Stimulated activated CD4-positive, alpha-beta T cell treated with anti-CD3 and anti-CD28 coated beads, Interleukin-2, amount 100 ng/mL, for 4 hours (primary cell): ENCODE data around the gene ZFHX2.
A peak's percentile ranks its signal among the peaks of the same experiment; 100 is the strongest.
"Not testable (repeated sequence)": the region's sequence is repeated elsewhere in the genome, so short reads cannot be mapped to it uniquely, and the experiment has no call there.

Source experiments
- DNase-seq: peaks from one replicate; pipeline ENCODE4 v3.0.0-alpha.2; 2020; ENCODE audit warnings: low read depth

The ZFHX2 gene

DNA sequence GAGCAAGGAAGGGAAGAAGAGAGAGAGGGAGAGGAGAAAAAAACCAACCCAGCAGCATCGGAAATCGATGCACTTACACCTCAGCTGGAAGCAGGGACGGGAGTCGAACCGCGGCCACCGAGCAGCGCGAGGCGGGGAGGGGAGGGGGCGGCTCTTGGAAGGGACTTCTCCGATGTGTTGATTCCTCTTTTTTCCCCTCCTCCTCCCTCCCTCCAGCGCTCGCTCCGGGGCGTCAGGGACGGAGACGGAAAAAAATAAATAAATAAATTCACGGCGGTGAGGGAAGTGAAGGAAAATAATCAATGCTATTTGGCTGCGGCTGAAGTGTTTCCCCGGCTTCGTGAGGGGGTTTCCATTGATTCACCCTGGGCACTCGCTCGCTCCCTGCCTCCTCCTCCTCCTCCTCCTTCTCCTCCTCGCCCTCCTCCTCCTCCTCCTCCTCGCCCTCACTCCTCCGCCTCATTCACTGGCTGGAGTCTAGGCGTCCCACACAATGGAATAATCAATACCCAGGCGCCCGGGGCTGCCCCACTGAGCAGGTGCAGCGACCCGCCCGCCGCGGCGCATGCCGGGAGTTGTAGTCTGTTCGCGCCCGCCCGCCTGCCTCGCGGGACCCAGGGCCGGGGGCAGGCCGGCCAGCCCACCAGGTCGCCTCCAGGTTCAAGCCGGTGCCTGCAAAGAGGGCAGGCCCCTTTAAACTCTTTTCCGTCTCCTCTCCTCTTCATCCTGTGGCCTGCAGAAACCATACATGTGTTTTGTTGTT lies at the start of gene ZFHX2:
Gene ZFHX2, minus strand, starts transcription at position 500 of the 763 bp plus-strand sequence. CDS start 16,440 bp downstream, outside the sequence.
- DNase-seq: peak; percentile 85

- DNase-seq: no peak
Observed at GRCh38 chr14:23600806-23601205, 49.2 kb upstream of the ZFHX2 start.

DNA sequence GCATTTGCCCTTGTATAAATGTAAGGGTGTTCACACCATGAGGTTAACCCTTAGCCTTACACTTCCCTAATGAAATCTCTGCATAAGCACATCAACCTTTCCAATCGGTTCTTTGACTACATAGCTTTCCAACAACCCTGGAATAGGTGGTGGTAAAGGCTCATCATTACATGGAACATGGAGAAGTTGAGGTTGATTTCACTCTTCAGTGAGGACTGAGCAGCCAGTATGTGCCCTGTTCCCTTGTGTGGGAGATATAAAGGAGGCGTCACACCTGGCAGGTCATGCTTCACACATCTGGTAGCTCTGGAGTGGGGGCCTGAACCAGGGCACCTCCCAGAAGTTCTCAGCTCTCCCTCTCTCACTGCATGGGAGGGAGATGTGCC lies 48.8 kb upstream of the ZFHX2 start:
- DNase-seq: no peak

- DNase-seq: not testable (repeated sequence)
Observed at GRCh38 chr14:23594191-23594590, 42.6 kb upstream of the ZFHX2 start.

- DNase-seq: no peak
Observed at GRCh38 chr14:23590198-23590597, 38.6 kb upstream of the ZFHX2 start.

DNA sequence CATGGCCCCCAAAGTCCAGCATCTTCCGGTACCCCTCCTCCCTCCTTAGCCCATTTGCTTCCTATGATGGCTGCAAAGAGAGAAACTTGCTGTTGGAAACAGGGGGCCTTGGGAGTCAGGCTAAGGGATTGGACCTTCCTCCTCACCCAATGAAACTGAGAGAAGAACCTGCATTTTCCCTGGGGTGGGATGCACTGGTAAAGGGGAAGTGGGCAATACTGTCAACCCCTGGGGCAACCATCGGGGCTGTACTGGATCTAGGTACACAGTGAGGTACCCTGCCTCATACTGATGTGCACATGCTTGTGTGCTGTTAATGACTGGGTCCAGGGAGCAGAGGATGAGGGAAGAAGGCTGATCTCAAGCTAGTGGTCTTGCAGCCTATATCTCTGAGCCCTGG lies 38.0 kb upstream of the ZFHX2 start:
- DNase-seq: no peak

GRCh38 chr14:23588884-23589598 lies 37.5 kb upstream of the ZFHX2 start:
- peak; percentile 44 for DNase-seq

GRCh38 chr14:23584527-23585203 lies 33.1 kb upstream of the ZFHX2 start:
- DNase-seq: not testable (repeated sequence)

- not testable (repeated sequence) for DNase-seq
Observed at GRCh38 chr14:23583761-23584526, 32.4 kb upstream of the ZFHX2 start.

DNA sequence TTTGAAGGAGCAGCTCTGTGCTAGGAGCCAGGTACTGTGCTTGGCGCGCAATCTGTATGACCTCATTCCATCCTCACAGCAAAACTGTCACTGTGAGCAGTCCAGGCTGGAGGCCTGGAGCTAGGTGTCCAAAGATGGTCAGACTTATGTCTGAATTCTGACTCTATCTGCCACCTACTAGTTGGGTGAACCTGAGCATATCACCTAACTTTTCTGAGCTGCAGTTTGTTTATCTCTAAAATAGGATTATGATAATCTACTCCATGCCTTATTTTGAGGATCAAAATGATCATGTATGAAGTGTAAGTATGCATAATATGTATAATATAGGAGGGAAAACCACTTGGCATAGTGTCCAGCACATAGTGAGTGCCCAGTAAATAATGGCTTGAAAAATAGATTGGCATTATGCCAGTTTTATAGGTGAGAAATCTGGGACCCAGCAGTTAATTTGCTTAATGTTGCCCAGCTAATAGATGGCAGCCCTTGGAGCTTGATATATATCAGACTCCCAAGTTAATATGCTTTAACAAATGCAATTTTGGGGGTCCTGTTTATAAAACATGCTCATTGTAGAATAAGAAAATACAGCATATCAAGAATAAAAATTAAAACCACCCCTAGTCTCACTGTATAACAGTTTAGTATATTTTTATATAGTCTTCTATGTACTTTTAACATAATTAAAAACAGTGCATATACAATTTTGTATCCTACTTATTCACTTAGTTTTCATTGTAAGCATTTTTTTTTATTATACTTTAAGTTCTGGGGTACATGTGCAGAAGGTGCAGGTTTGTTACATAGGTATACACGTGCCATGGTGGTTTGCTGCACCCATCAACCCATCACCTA lies 31.6 kb upstream of the ZFHX2 start:
- no peak for DNase-seq

GRCh38 chr14:23580948-23581281 lies 29.4 kb upstream of the ZFHX2 start:
- no peak for DNase-seq

DNA sequence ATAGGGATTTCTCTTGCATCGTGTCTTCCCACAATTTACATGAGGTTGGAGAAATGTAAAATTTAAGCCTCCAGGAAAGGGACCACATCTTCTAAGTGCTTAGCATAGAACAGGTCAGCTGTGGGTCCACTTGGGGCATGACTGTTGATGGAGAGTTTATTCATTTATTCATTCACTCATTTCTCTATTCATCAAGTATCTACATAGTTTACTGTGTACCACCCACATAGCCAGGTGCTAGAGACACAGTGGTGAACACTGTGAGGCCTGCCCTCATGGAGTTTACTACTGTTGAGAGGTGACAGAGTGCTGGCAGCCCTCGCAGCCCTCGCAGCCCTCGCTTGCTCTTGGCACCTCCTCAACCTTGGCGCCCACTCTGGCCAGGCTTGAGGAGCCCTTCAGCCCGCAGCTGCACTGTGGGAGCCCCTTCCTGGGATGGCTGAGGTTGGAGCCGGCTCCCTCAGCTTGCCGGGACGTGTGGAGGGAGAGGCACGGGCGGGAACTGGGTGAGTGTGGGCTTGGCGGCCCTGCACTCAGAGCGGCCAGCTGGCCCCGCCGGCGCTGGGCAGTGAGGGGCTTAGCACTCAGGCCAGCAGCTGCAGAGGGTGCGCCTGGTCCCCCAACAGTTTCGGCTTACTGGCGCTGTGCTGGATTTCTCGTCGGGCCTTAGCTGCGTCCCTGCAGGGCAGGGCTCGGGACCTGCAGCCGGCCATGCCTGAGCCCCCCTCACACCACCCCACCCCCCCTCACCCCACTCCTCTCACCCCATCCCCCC lies 28.8 kb upstream of the ZFHX2 start:
- DNase-seq: no peak

- DNase-seq: no peak
Observed at GRCh38 chr14:23579739-23580138, 28.2 kb upstream of the ZFHX2 start.

DNA sequence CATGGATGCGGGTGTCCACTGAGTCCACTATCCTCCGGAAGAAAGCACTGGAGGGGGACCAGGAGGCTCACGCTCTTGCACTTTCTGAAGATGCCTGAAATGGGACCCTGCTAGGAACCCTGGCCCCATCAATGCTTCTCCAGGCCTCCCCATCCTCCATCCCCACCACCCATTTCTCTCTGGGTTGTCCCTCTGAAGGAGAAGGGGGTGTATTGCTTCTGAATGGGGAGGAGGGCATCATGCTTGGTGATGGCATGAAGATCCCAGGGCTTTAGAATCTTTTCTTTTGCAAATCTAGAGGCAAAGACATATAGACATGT lies 27.7 kb upstream of the ZFHX2 start:
- DNase-seq: no peak

DNA sequence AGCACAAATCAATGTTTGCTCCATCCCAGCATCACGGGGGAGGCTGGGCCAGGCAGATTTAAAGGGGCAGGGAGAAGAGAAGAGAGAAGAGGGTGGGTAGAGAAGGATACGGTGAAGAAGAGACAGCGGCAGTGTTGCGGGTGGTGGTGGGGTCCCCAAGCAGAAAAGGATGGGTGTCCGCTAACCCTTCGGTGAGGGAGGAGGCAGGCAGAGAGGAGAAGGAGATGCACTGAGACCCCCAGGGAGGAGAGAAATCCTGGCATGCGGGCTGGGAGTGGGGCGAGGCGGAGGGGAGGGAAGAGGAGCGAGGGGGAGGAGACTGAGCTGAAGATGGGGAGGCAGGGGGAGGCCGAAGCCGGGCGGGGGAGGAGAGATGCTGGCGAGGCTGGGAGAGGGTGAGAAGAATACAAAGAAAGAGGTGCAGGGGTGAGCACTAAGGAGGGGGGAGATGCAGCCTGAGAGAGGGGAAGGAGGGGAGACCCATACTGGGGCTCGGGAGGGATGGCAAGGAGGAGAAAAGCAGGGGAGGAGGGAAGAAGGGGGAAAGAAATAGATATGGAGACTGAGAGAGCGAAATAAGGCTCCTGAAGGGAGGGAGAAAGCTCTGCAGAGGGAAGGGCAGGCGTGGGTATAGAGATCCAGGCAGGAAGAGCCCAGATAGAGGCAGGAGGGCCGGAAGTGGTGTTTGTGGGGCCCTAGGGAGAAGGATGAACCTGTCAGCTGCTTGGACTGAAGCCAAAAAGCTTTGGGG lies 27.2 kb upstream of the ZFHX2 start, which contains the start of gene JPH4:
Gene JPH4, minus strand, starts transcription at position 231 of the 751 bp plus-strand sequence. CDS start 1,337 bp downstream, outside the sequence.
- DNase-seq: no peak

- DNase-seq: no peak
Observed at GRCh38 chr14:23577710-23578392, 26.3 kb upstream of the ZFHX2 start.

DNA sequence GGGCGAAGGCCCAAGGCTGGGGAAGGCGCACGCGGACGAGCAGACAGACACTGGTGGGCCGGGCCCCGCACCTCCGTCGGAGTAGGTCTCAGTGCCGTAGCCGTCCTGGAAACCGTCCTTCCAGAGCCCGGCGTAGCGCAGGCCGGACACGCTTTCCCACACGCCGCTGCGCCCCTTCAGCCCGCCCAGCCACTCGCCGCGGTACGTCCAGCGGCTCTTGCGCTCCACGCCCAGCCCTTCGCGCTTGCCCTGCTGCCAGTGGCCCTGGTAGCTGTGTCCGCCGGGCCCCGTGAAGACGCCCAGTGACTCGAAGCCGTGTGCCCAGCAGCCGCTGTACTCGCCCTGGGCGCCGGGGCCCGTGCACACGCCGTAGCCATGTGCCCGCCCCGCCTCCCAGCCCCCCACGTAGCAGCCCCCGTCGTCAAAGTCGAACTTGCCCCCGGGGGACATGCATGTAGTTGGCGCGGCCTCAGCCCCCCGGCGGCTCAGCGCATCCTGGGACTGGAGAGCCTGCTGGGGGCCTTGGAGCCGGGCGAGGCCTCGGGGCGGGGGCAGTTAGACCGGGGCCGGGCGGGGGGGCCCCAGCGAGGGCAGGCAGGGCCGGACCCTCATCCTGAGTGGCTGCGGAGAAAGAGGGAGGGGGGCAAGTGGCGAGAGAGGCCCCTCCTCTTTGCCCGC lies 25.6 kb upstream of the ZFHX2 start:
- DNase-seq: no peak

DNA sequence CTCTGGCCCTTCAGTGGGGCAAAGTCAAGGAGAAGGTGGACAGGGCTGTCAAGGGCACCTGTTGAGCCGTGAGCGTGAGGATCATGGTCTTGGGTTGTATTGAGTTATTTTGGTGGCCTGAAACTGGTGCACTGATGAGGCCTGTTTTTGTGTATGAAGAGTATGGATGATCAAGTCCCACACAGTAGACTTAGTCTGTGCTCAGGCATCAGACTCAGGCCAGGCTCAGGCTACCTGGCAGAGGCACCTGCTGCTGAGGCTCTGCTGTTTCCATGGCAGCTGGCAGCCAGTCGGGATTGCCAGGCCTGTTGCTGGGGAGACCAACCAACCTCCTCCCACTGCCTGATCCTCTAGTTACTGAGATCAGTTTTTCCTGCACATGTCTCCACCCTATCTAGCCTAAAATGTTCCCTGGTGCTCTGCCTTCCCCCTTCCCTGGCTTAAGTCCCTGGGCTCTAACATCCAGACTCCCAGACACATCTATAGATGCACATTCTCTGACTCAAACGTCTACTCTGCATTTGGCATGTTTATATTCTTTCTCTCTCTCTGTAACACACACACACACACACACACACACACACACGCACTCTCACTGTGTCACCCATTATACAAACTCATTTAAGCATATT lies 21.9 kb upstream of the ZFHX2 start:
- DNase-seq: no peak
